ENCODE data around the gene SLC22A1. TPM values are rescaled to one million over a fixed set of nuclear protein-coding genes. Genes with fewer than 3 reads are reported as not detected.

SLC22A1 gene
- total and polyA plus RNA-seq, 2 of the 4 experiments (the other 2 are of a cell fraction): 0.10 TPM; not detected in 1

DNA sequence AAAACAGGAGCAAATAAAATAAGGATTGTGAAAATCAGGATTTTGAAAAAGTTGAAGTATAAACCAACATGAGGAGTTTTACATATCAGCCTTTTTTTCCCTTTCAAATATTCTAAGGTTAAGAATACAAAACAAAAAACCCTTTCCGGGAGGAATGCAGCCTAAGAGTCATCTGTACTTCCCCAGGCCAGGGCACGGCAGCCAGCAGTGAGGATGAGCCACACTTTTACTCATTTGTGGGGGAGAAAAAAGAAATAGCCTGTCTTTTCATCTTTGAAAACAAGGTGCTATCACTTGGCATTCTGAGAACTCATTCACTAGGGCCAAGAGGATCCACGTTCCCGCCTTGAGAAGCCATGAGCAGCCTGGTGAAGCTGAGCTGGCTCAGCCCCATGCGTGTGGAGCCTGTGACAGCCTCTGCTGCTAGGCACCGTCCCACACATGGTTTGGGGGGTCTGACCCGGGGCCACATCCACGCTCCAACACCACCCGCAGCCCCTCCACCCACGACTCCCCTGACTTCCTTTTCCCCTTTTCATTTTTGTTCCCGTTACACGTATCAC is 11.2 kb downstream of the SLC22A1 start:
- CTCF ChIA-PET: no interaction called here
- peak overlapping the region; percentile 45 for H2AFZ ChIP-seq (replicated peaks; ENCODE audit: low read length, poor library complexity)
- no peak overlapping the region for H3K56ac ChIP-seq (ENCODE audit: extremely low read depth, insufficient read depth, low read length)
- H2BK5ac ChIP-seq (ENCODE audit: low read depth, low read length, poor library complexity, severe bottlenecking): no peak overlapping the region
- TF ChIP-seq RCOR1 (IDR thresholded peaks at IDR 0.05; ENCODE audit: insufficient replicate concordance, low read length): no peak
- TF ChIP-seq FOS (IDR thresholded peaks at IDR 0.05; ENCODE audit: low read depth, low read length): peak; percentile 28; the same call in 1 of the 2 replicates
- H3K4me3 ChIP-seq (ENCODE audit: insufficient read depth, low read depth, low read length): no peak overlapping the region
- no peak overlapping the region for H4K5ac ChIP-seq (ENCODE audit: low read depth, low read length)
- no peak overlapping the region for H3K4me2 ChIP-seq (ENCODE audit: low read depth, low read length)
- no peaks in the 10 kb centered on the region for H3K27me3 ChIP-seq (ENCODE audit: control insufficient read depth, insufficient read depth, low read length)
- H2AK5ac ChIP-seq (ENCODE audit: low read depth, low read length): 0 out of 2 replicates have a peak overlapping the region, but pooled peaks have one; percentile 7
- H3K9ac ChIP-seq (ENCODE audit: low read depth, low read length): no peak overlapping the region
- no peak overlapping the region for H4K8ac ChIP-seq (ENCODE audit: low read depth in 2 of 2, low read length in 2 of 2)
- H3K79me1 ChIP-seq (ENCODE audit: low read depth in 1 of 2, low read length in 2 of 2): no peaks in the 10 kb centered on the region
- no peaks in the 10 kb centered on the region for H4K20me1 ChIP-seq (ENCODE audit: insufficient read depth, low read length)
- BruUV-seq (replicated peaks): no TSS peak
- no peaks in the 10 kb centered on the region for H3K36me3 ChIP-seq (ENCODE audit: control insufficient read depth, insufficient read depth, low read length)
- in situ Hi-C loops (cut with MboI; ENCODE audit: low sequenced_read_pairs) (no loop called here), intact Hi-C loops (cut with micrococcal nuclease) (no loop called here), dilution Hi-C loops (cut with HindIII; ENCODE audit: low sequenced_read_pairs, unreplicated experiment) (no loop called here)
- H2BK120ac ChIP-seq (ENCODE audit: low read depth, low read length): no peak overlapping the region
- peak; percentile 63 for DNase-seq
- peaks cover 7% of the 10 kb centered on the region for H3K4me1 ChIP-seq (ENCODE audit: control insufficient read depth, insufficient read depth, low read length)
- H3K23ac ChIP-seq (ENCODE audit: low read depth, low read length): no peak overlapping the region
- peaks cover 5% of the 10 kb centered on the region; the same call in 1 of the 2 replicates for H3K9me1 ChIP-seq (ENCODE audit: insufficient read depth, low read length)
- ATAC-seq (ENCODE audit: low read depth): peak; percentile 89
- no peak overlapping the region for H2BK20ac ChIP-seq (ENCODE audit: low read depth, low read length)
- H3K9me3 ChIP-seq (ENCODE audit: control insufficient read depth, insufficient read depth, low read length): no peaks in the 10 kb centered on the region
- H4K91ac ChIP-seq (ENCODE audit: insufficient read depth, low read depth, low read length): no peak overlapping the region
- peak overlapping the region; percentile 15; the same call in 1 of the 2 replicates for H3K27ac ChIP-seq (ENCODE audit: insufficient read depth, low read length)
- no peak overlapping the region for H3K18ac ChIP-seq (ENCODE audit: low read depth, low read length)
- H3K4ac ChIP-seq (ENCODE audit: low read depth, low read length): no peak overlapping the region
- H2BK15ac ChIP-seq (ENCODE audit: low read depth, low read length): no peak overlapping the region
- no peak overlapping the region for H2AK9ac ChIP-seq (replicated peaks; ENCODE audit: low read depth, low read length, poor library complexity)
- H3K14ac ChIP-seq (replicated peaks; ENCODE audit: low read depth, low read length): 0 out of 2 replicates have a peak overlapping the region, but pooled peaks have one; percentile 12
- POLR2A ChIA-PET (ENCODE audit: unreplicated experiment): no interaction called here
- WGBS, 2 experiments (ENCODE audit: extremely low coverage in 2 of 2, insufficient read length in 1 of 2): 61% methylated on average over 5 of the region's 12 CpGs; no CpG with 5 or more reads in 1 of the 2 experiments
